H1 (cell line): ENCODE results near the gene SCNN1B. TPM values are rescaled to one million over a fixed set of nuclear protein-coding genes. Genes with fewer than 3 reads are reported as not detected.

Experiments
- CTCF ChIA-PET: fragments of 300-600 bp; sonication (Branson Sonifier 250); formaldehyde crosslinking; loops from one replicate; lab custom pipeline; 2021; ENCODE audit not compliant: partially characterized antibody; lab: Charles Lee
- POLR2A ChIA-PET: fragments of 300-600 bp; sonication (Branson Sonifier 250); formaldehyde crosslinking; loops from one replicate; lab custom pipeline; 2021; ENCODE audit warnings: inconsistent platforms; ENCODE audit not compliant: partially characterized antibody; lab: Charles Lee
- DNase-seq, 2 experiments: peaks; one replicate each; pipeline versions ENCODE4 v3.0.0 to v3.0.0-alpha.2; 2010 to 2022; ENCODE audit warnings: low spot score in 2 of 2, low read depth in 1 of 2, mixed read lengths in 1 of 2
- FAIRE-seq: peaks from 2 replicates; lab custom pipeline; 2011; peaks lifted over from hg19 to GRCh38; lab: Jason Lieb, UNC
- H2AFZ ChIP-seq: 2 replicates; pipeline ENCODE4 v1.8.1; 2012; ENCODE audit warnings: low read length, inconsistent platforms
- H2AK5ac ChIP-seq: 2 replicates; pipeline ENCODE4 v1.6.1; 2013; ENCODE audit warnings: low read depth, low read length
- H2BK120ac ChIP-seq: replicated peaks from 2 replicates; pipeline ENCODE3; 2013; ENCODE audit warnings: low read depth, low read length, inconsistent platforms
- H2BK12ac ChIP-seq: 2 replicates; pipeline ENCODE4 v1.6.1; 2013; ENCODE audit warnings: low read depth, low read length
- H2BK15ac ChIP-seq: 2 replicates; pipeline ENCODE4 v1.6.1; 2013; ENCODE audit warnings: low read length
- H2BK20ac ChIP-seq: 2 replicates; pipeline ENCODE4 v1.6.1; 2013; ENCODE audit warnings: low read length
- H2BK5ac ChIP-seq: 2 replicates; pipeline ENCODE4 v1.6.1; 2013; ENCODE audit warnings: low read depth, low read length
- H3K14ac ChIP-seq: 2 replicates; pipeline ENCODE4 v1.6.1; 2013; ENCODE audit warnings: inconsistent platforms; ENCODE audit not compliant: insufficient read length
- H3K18ac ChIP-seq: 2 replicates; pipeline ENCODE4 v1.6.1; 2013; ENCODE audit warnings: low read length; ENCODE audit errors: extremely low read depth
- H3K23ac ChIP-seq: 2 replicates; pipeline ENCODE4 v1.6.1; 2013; ENCODE audit warnings: inconsistent platforms; ENCODE audit not compliant: insufficient read length
- H3K23me2 ChIP-seq: 2 replicates; pipeline ENCODE4 v1.6.1; 2013; ENCODE audit warnings: low read depth, low read length
- H3K27ac ChIP-seq: 2 replicates; pipeline ENCODE4 v1.6.1; 2011; ENCODE audit warnings: low read depth, low read length, inconsistent platforms
- H3K27me3 ChIP-seq, 4 experiments: replicated peaks in 1 of 4; 1 replicate in 1 of 4; 2 replicates in 3 of 4; pipeline versions ENCODE4 v1.6.1 to v1.8.1; 2011 to 2013; ENCODE audit warnings: low read length in 3 of 4, mild to moderate bottlenecking in 3 of 4, inconsistent platforms in 2 of 4, mixed read lengths in 2 of 4, moderate library complexity in 1 of 4; ENCODE audit not compliant: control insufficient read depth in 3 of 4, insufficient read depth in 3 of 4; ENCODE audit errors: extremely low read depth in 1 of 4
- H3K36me3 ChIP-seq, 4 experiments: 2 replicates each; pipeline versions ENCODE4 v1.6.1 to v1.8.1; 2011 to 2013; ENCODE audit warnings: mild to moderate bottlenecking in 4 of 4, low read length in 3 of 4, moderate library complexity in 2 of 4, control low read depth in 1 of 4, inconsistent platforms in 1 of 4; ENCODE audit not compliant: insufficient read depth in 4 of 4, control insufficient read depth in 2 of 4
- H3K4ac ChIP-seq: replicated peaks from 2 replicates; pipeline ENCODE3; 2013; ENCODE audit warnings: low read length, low read depth, mixed read lengths, inconsistent platforms; ENCODE audit not compliant: insufficient read length
- H3K4me1 ChIP-seq, 4 experiments: replicated peaks in 1 of 4; 1 replicate in 1 of 4; 2 replicates in 3 of 4; pipeline versions ENCODE4 v1.6.1 to v1.8.1; 2011 to 2013; ENCODE audit warnings: low read length in 3 of 4, inconsistent platforms in 2 of 4, mixed read lengths in 1 of 4; ENCODE audit not compliant: insufficient read depth in 4 of 4, control insufficient read depth in 3 of 4
- H3K4me2 ChIP-seq, 2 experiments: 2 replicates each; pipeline versions ENCODE4 v1.6.1 to v1.8.1; 2011 to 2013; ENCODE audit warnings: low read depth in 2 of 2, low read length in 2 of 2, control low read depth in 1 of 2, inconsistent platforms in 1 of 2, mild to moderate bottlenecking in 1 of 2; ENCODE audit not compliant: insufficient read depth in 1 of 2
- H3K4me3 ChIP-seq, 4 experiments: fragments of 200-600, 300-600 bp in 1 of 4; sonication (generic), shearing (Covaris generic), sonication (Bioruptor Twin) in 1 of 4; 2 replicates each; pipeline versions ENCODE4 v1.5.1 to v1.8.1; 2011 to 2016; ENCODE audit warnings: low read length in 4 of 4, low read depth in 3 of 4, control low read depth in 2 of 4, inconsistent platforms in 2 of 4, mild to moderate bottlenecking in 2 of 4, mixed read lengths in 1 of 4, moderate library complexity in 1 of 4; ENCODE audit not compliant: insufficient read depth in 2 of 4; ENCODE audit errors: extremely low read depth in 1 of 4
- H3K56ac ChIP-seq: replicated peaks from 2 replicates; pipeline ENCODE3; 2013; ENCODE audit warnings: low read depth, mild to moderate bottlenecking, mixed read lengths, low read length, inconsistent platforms; ENCODE audit not compliant: insufficient read length
- H3K79me1 ChIP-seq: 2 replicates; pipeline ENCODE4 v1.6.1; 2013; ENCODE audit warnings: low read depth, low read length, control low read depth
- H3K79me2 ChIP-seq, 2 experiments: 2 replicates each; pipeline versions ENCODE4 v1.6.1 to v1.8.1; 2012 to 2013; ENCODE audit warnings: low read length in 2 of 2, mild to moderate bottlenecking in 2 of 2, inconsistent platforms in 1 of 2; ENCODE audit not compliant: insufficient read depth in 2 of 2, control insufficient read depth in 1 of 2
- H3K9ac ChIP-seq, 4 experiments: replicated peaks in 1 of 4; 1 replicate in 1 of 4; 2 replicates in 3 of 4; pipeline versions ENCODE4 v1.6.1 to v1.8.1; 2011 to 2013; ENCODE audit warnings: low read depth in 3 of 4, low read length in 3 of 4, control low read depth in 2 of 4, mild to moderate bottlenecking in 2 of 4, moderate library complexity in 2 of 4, inconsistent platforms in 1 of 4; ENCODE audit errors: extremely low read depth in 1 of 4
- H3K9me3 ChIP-seq, 2 experiments: 2 replicates each; pipeline versions ENCODE4 v1.6.1 to v1.8.1; 2012 to 2013; ENCODE audit warnings: mild to moderate bottlenecking in 2 of 2, moderate library complexity in 2 of 2, control low read depth in 1 of 2, inconsistent platforms in 1 of 2, low read depth in 1 of 2, low read length in 1 of 2, mixed read lengths in 1 of 2; ENCODE audit not compliant: insufficient read depth in 2 of 2
- H4K20me1 ChIP-seq, 2 experiments: replicated peaks in 1 of 2; 2 replicates each; pipeline versions ENCODE3 to v1.8.1; 2011 to 2013; ENCODE audit warnings: inconsistent platforms in 2 of 2, low read length in 2 of 2, mild to moderate bottlenecking in 1 of 2; ENCODE audit not compliant: insufficient read depth in 2 of 2, control insufficient read depth in 1 of 2
- H4K5ac ChIP-seq: 2 replicates; pipeline ENCODE4 v1.6.1; 2013; ENCODE audit warnings: low read length, low read depth, mixed read lengths, inconsistent platforms; ENCODE audit not compliant: insufficient read length
- H4K8ac ChIP-seq: 2 replicates; pipeline ENCODE4 v1.8.0; 2013; ENCODE audit warnings: mild to moderate bottlenecking, moderate library complexity, low read length, inconsistent platforms; ENCODE audit not compliant: insufficient read depth; ENCODE audit errors: extremely low read depth
- H4K91ac ChIP-seq: replicated peaks from 2 replicates; pipeline ENCODE3; 2013; ENCODE audit warnings: low read length, mixed read lengths, inconsistent platforms; ENCODE audit not compliant: insufficient read length
- ATF3 ChIP-seq: IDR thresholded peaks from 2 replicates; pipeline ENCODE4 v1.6.1; 2011; ENCODE audit warnings: low read depth, mild to moderate bottlenecking, low read length; ENCODE audit not compliant: insufficient read depth
- BCL11A ChIP-seq, 2 experiments: IDR thresholded peaks; one replicate each; pipeline ENCODE4 v1.6.1; 2011; ENCODE audit warnings: low read depth in 2 of 2, low read length in 2 of 2, mild to moderate bottlenecking in 2 of 2
- GTF2F1 ChIP-seq: IDR thresholded peaks from 2 replicates; pipeline ENCODE4 v1.6.1; 2012; ENCODE audit warnings: low read depth, low read length, improper control_type of control experiment, borderline replicate concordance
- HDAC2 ChIP-seq, 2 experiments: fragments of 300-600 bp in 1 of 2; sonication (generic) in 1 of 2; IDR thresholded peaks; 2 replicates each; pipeline ENCODE4 v1.6.1; 2011 to 2012; ENCODE audit warnings: low read depth in 2 of 2, low read length in 2 of 2, mild to moderate bottlenecking in 2 of 2, moderate library complexity in 2 of 2, borderline replicate concordance in 1 of 2, inconsistent platforms in 1 of 2
- MAX ChIP-seq: IDR thresholded peaks from 2 replicates; pipeline ENCODE4 v1.6.1; 2012; ENCODE audit warnings: inconsistent platforms
- PHF8 ChIP-seq: fragments of 200-600 bp; sonication (generic); conservative IDR thresholded peaks from 2 replicates; pipeline ENCODE4 v1.7.1; 2012; ENCODE audit warnings: low read depth, mild to moderate bottlenecking, inconsistent platforms, low read length, moderate library complexity
- SAP30 ChIP-seq: fragments of 300-600 bp; sonication (generic); IDR thresholded peaks from 2 replicates; pipeline ENCODE4 v1.7.1; 2012; ENCODE audit warnings: low read length, moderate library complexity, mild to moderate bottlenecking, inconsistent platforms; ENCODE audit not compliant: insufficient read depth, insufficient replicate concordance
- USF2 ChIP-seq: IDR thresholded peaks from 2 replicates; pipeline ENCODE4 v1.6.1; 2011; ENCODE audit warnings: low read length, improper control_type of control experiment
- WGBS, 2 experiments: shearing (Covaris generic) in 1 of 2; methylation state at CpG; one replicate each; pipeline versions ENCODE4 v1.1.6 to v1.1.7; 2013 to 2015; ENCODE audit warnings: low lambda C conversion rate in 2 of 2, mixed read lengths in 2 of 2, inconsistent platforms in 1 of 2, low coverage in 1 of 2, missing lambda C conversion rate in 1 of 2; ENCODE audit not compliant: insufficient replicate concordance in 2 of 2, insufficient coverage in 1 of 2, insufficient read length in 1 of 2; ENCODE audit errors: extremely low coverage in 1 of 2, missing lambda C conversion rate in 1 of 2; 5-methylcytosine and 5-hydroxymethylcytosine counted together
- polyA plus RNA-seq, 7 experiments: library from polyadenylated mRNA; depleted of rRNA in 3 of 7; stranded (reverse) in 5 of 7; unstranded in 2 of 7; fragments of >200 nt in 5 of 7; fragments of 200-250 nt in 2 of 7; gene quantifications; 1 replicate in 5 of 7; 2 replicates in 1 of 7; 4 replicates in 1 of 7; pipeline versions ENCODE4 v1.2.1 to v1.2.3, GENCODE V29; 2011 to 2013; ENCODE audit warnings: missing spikeins in 2 of 7, mixed read lengths in 2 of 7
- total RNA-seq: library from RNA; stranded (reverse); fragmentation: NEBNext Ultra II Directional; extraction: Animal tissue kit (Norgen Biotek cat#: 25700); gene quantifications from 2 replicates; pipeline ENCODE4 v1.2.1, GENCODE V29; 2021

Gene SCNN1B
- total and polyA plus RNA-seq, 2 of the 8 experiments (the other 6 are each of a cell fraction or from before 2014, with no cell fraction given): 0.20 to 0.95 TPM

GRCh38 chr16:23377071-23377931 lies 75.2 kb downstream of the SCNN1B start:
- Histone ChIP-seq H3K14ac (no peak overlapping the region), H3K27ac (no peak overlapping the region), H2BK5ac (no peak overlapping the region), H3K56ac (no peak overlapping the region), H4K20me1 (no peaks in the 10 kb centered on the region), H3K9me3 (no peaks in the 10 kb centered on the region), H2BK120ac (no peak overlapping the region), H4K91ac (no peak overlapping the region), H4K8ac (peak overlapping the region; percentile 16; the same call in 1 of the 2 replicates), H2BK15ac (no peak overlapping the region), H3K4me3 (no peak overlapping the region), H3K23me2 (no peaks in the 10 kb centered on the region; the same call in 1 of the 2 replicates), H2BK20ac (no peak overlapping the region), H3K23ac (no peak overlapping the region), H2BK12ac (no peak overlapping the region), H3K4ac (no peak overlapping the region), H3K4me1 (peaks cover 0 to 4% (median 1%) of the 10 kb centered on the region in 4 experiments; a peak in 2 of 7 replicates), H3K27me3 (no peaks in the 10 kb centered on the region), H2AFZ (no peak overlapping the region), H3K36me3 (no peaks in the 10 kb centered on the region), H4K5ac (no peak overlapping the region), H3K18ac (no peak overlapping the region), H3K79me1 (no peaks in the 10 kb centered on the region), H2AK5ac (no peak overlapping the region), H3K9ac (no peak overlapping the region), H3K79me2 (no peaks in the 10 kb centered on the region), H3K4me2 (no peak overlapping the region)
- FAIRE-seq (no peak), DNase-seq (no peak)
- 84% methylated on average over 7 of the region's 9 CpGs; no CpG with 5 or more reads in 1 of the 2 experiments for WGBS, 2 experiments
- ChIA-PET POLR2A (no interaction called here), CTCF (interaction anchor here (7.4 kb wide), 1 partner anchor 58 kb away, joined by 44 read pairs; no protein-coding TSS in a partner anchor)
- no peak for TF ChIP-seq SAP30
- no peak for TF ChIP-seq BCL11A (IDR thresholded peaks at IDR 0.05; ENCODE audit: low read depth in 2 of 2, low read length in 2 of 2)
- no peak for TF ChIP-seq MAX
- TF ChIP-seq USF2: no peak
- no peak for TF ChIP-seq GTF2F1
- TF ChIP-seq HDAC2 (IDR thresholded peaks at IDR 0.05; ENCODE audit: borderline replicate concordance in 1 of 2, low read depth in 2 of 2, low read length in 2 of 2): no peak
- no peak for TF ChIP-seq PHF8
- no peak for TF ChIP-seq ATF3
